ENCODE measurements around the gene HP.
A peak's percentile ranks its signal among the peaks of the same experiment; 100 is the strongest.
"Not testable (repeated sequence)": the region's sequence is repeated elsewhere in the genome, so short reads cannot be mapped to it uniquely, and the experiment has no call there.

Gene HP, protein sequence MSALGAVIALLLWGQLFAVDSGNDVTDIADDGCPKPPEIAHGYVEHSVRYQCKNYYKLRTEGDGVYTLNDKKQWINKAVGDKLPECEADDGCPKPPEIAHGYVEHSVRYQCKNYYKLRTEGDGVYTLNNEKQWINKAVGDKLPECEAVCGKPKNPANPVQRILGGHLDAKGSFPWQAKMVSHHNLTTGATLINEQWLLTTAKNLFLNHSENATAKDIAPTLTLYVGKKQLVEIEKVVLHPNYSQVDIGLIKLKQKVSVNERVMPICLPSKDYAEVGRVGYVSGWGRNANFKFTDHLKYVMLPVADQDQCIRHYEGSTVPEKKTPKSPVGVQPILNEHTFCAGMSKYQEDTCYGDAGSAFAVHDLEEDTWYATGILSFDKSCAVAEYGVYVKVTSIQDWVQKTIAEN

DNA sequence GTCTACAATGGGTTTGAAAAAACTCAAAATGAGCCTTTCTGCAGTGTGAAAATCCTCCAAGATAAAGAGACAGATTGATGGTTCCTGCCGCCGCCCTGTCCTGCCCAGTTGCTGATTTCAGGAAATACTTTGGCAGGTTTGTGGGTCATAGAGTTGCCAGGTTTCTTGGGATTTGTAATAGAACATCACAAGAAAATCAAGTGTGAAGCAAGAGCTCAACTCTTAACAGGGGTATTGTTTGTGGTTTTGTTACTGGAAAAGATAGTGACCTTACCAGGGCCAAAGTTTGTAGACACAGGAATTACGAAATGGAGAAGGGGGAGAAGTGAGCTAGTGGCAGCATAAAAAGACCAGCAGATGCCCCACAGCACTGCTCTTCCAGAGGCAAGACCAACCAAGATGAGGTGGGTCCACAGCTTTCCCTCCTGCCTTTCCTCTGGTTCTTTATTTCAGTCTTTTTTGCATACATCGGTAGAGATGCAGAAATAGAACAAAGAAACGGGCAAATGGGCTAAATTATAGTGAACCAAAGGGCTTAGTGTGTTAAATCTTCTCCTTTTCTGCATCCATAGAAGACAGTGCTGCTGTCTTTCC lies at the start of gene HP:
TSS of gene HP (plus strand) at position 252 of the 594 bp plus-strand sequence. CDS start at position 400, 148 bp downstream.
- DNase-seq = not testable (repeated sequence)

DNA sequence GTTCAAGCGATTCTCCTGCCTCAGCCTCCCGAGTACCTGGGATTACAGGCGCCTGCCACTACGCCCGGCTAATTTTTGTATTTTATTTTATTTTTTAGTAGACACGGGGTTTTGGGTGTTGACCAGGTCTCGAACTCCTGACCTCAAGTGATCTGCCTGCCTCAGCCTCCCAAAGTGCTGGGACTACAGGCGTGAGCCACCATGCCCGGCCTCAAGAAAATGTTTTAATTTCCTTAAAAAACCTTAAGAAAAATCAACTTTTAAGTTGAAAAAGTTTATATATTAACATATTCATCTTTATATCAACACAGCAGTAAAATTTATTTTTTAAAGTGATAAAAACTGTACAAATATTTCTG lies 46.3 kb upstream of the HP start:
- not testable (repeated sequence) for DNase-seq

DNA sequence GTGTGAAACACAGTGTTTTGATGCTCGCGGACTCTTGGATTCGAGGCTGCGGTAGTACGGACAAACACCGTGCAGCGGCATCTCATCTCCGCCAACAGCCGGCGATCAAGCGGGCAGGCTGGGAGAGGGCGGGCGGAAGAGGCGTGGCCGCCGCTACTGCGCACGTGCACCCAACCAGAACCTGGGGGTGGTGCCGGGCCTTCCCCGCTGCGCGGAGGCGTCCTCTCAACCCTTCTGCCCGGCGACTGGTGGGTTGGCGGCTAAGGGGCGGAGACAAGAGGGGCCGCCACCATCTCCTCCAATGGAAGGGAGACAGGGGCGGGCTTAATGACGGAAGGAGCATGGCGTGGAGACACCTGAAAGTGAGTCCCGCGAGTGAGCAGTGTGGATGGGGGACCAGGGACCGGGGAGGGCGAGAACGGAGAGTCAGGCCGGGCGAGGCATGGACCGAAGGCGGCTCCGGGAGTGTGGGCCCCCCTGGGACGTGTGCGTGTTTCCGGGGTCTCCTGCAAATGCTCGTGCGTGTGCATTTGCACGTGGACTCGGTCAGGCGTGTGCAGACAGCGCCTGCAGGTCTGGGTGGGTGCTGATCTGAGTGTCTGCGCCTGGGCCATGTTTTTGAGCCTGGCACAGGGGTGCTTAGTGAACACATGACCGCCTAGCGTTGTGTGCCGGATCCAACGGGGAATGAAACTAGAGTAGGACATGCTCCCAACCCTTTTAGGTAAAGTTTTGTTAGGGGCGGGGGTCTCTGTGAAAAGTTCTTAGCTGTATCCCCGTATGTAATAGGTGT lies 45.7 kb upstream of the HP start, which contains the start of gene DHODH:
TSS of gene DHODH (plus strand) at position 321 of the 793 bp plus-strand sequence. CDS start at position 342, 21 bp downstream.
- peak; percentile 99 for DNase-seq

DNA sequence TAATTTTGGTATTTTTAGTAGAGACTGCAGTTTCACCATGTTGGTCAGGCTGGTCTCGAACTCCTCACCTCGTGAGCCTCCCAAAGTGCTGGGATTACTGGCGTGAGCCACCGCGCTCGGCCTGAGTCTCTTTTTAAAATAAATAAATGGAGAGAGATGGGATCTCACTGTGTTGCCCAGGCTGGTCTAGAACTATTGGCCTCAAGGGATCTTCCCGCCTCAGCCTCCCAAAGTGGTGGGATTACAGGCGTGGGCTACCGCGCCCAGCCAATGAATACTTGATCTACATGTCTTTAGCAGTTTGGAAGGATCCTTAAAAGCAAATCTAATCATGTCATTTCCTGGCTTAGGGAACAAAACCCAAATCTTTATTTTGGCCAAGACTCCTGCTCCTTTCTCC lies 44.5 kb upstream of the HP start:
- DNase-seq = no peak

DNA sequence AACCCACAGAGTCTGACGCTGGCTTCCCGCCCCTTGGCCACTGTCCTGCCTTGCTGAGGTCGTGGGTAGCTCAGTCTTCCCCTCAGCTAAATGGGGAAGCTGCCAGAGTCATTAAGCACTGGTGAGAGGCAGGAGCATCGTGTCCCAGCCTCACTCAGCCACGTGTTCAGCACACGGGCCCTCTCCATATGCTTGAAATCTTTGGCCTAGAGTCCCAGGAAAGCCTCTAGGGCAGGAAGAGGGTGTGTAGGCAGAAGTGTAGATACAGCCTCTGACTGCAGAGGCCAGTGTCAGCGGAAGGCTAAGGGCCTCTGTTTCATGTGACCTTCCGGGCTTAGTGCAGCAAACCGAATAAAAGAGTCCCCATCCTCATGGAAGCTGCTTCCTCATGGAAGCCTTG lies 41.7 kb upstream of the HP start:
- no peak for DNase-seq

DNA sequence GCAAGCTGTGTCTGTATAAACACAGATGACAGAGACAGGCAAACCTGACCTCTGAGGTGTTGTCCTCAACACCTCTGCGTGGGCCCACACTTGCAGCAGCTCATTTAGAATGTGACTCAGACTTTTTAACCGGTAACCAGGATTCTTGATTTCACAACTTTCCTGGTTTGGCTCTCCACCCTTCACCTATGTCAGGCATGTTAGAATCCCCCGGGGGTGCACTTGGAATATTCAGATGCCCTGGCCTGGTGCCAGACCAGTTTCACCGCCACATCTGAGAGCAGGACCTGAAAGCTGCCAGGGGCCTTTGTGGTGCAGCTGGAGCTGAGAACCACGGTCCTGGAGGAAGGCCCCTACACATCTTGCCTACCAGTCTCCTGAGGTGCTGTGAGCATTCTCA lies 40.9 kb upstream of the HP start:
- peak; percentile 25 for DNase-seq

DNA sequence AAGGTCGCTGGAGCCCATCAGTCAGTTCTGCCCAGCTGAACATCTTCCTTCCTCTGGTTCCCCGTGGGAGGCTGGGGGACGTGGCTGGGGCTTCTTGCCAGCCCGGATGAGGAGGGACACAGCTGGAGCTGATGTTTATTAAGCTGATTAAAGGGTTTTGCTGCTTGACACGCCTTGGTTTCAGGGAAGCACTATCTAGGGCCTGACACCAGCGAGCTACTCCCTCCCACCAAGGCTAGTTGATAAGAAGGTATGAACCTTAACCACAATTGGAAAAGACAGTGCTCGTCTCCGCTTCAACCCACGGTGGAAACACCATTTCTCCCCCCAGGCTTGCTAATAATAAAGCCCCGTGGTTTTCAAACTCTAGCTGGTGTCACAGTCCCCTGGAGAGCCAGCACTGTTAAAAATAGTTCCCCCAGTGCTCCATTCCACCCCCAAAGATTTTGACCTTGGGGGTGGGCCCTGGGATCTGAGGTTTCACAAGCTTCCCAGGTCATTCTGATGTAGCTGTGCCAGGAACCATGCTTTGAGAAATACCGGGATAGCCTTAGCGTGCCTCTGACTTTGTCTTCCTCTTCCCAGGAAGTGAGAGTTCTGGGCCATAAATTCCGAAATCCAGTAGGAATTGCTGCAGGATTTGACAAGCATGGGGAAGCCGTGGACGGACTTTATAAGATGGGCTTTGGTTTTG lies 40.3 kb upstream of the HP start:
- DNase-seq = peak; percentile 10

DNA sequence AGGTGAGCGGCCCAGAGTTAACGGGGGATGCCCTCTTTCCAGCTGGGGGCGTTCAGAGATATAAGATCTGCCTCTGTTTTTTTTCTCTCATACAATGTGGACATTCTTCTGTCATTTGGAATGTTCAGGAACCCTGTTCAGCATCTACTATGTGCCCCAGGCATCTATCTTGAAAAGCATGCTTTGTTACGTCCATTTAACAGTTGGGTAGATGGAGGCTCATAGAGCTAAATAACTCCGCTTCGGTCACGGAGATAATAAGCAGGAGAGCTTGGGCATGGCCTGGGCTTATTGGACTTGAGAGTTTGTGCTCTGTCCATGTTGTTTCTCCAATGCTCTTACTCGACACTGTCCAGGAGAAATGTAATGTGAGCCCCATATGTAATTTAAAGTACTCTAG lies 39.6 kb upstream of the HP start:
- DNase-seq = no peak

DNA sequence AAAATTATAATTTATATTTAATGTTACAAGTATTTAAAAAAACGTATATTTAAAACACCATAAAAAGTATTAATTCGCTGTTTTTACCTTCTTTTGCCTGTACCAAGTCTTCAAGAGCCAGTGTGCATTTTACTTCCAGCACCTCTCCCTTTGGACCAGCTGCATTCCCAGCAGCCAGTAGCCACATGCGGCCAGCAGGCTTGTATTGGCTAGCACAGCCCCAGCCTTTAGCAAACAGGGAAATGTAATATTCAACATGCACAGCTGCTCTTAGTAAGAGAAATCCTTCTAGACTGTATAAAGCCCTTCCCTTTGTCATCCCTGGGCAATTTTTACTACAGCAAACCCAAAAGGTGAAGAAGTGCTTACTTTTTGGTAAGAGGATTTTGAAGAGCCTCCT lies 39.2 kb upstream of the HP start:
- DNase-seq = no peak

DNA sequence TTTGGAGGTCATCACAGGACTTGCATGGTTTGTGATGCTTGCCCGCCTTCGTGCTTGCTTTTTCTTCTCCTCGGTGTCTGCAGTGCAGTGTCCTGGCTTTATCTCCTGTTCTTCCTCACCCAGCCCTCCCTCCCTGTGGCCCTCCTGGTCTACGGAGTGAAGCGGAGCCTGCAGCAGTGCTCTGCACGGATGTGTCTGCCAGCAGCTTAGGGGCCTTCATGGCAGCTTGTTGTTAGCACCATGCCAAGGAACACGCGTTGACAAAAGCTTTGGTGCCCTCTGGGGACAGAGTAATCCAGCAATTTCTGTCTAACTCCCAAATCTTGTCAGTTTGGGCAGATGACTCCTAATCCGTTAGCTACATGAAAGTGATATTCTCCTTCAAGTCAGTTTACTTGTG lies 35.8 kb upstream of the HP start:
- no peak for DNase-seq

DNA sequence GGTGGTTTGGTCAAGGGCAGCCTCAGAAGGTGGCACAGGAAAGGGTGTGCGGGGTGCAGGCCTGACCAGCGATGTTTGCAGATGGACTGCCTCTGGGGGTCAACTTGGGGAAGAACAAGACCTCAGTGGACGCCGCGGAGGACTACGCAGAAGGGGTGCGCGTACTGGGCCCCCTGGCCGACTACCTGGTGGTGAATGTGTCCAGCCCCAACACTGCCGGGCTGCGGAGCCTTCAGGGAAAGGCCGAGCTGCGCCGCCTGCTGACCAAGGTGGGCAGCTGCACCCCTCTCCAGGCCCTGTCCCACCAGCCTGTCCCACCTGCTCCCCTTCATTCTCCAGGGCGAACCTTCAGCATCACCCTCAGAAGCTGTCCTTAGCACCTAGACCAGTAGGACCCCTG lies 33.3 kb upstream of the HP start:
- no peak for DNase-seq

DNA sequence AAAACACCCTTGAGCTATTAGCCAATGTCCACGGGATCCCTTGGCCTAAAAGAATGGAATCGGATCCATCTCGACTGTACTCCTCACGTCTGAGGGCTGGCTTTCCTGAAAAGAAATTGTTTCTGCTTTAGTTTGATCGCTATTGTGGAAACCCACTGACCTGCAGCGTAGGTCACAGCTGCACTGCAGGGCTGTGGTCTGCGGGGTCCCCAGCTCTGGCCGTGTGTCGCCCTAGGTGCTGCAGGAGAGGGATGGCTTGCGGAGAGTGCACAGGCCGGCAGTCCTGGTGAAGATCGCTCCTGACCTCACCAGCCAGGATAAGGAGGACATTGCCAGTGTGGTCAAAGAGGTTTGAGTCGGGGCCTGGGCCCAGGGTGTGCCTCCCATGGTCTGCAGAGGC lies 32.2 kb upstream of the HP start:
- DNase-seq = no peak

DNA sequence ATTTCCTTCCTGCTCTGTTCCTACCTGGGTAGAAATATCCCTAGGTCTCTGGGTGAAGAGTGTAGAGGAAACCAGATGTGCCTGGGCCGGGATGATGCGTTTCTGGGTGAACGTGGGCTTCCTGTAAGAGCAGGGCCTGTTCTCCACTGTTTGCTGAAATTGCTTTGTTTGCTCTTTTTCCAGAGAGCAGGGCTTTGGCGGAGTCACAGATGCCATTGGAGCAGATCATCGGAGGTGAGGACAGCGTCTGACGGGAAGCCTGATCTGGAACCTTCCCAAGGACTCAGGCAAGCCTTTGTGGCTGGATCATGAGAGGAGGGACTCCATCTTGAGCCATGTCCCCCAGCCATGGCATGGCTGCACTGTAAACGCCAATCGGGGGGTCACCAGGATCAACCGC lies 30.3 kb upstream of the HP start:
- DNase-seq = no peak

DNA sequence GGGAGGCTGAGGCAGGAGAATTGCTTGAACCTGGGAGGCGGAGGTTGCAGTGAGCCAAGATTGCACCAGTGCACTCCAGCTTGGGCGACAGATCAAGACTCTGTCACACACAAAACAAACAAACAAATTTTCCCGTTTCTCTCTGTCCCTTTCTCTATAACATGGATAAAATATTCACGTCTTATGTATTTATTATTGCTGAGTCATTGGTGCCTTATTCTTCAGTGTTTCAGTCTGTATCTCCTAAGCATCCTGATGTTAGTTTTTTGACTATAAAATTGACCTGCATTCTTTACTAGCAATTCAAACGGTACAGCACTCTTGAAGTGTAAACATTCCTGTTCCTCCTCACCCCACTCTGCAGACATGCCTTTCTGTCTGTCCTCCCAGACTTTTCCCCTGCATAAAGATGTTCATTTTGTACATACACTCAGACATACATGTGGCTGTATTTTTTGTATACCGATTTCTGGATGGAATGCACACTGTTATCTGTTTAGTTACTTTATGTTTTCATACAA lies 29.4 kb upstream of the HP start:
- DNase-seq = no peak

DNA sequence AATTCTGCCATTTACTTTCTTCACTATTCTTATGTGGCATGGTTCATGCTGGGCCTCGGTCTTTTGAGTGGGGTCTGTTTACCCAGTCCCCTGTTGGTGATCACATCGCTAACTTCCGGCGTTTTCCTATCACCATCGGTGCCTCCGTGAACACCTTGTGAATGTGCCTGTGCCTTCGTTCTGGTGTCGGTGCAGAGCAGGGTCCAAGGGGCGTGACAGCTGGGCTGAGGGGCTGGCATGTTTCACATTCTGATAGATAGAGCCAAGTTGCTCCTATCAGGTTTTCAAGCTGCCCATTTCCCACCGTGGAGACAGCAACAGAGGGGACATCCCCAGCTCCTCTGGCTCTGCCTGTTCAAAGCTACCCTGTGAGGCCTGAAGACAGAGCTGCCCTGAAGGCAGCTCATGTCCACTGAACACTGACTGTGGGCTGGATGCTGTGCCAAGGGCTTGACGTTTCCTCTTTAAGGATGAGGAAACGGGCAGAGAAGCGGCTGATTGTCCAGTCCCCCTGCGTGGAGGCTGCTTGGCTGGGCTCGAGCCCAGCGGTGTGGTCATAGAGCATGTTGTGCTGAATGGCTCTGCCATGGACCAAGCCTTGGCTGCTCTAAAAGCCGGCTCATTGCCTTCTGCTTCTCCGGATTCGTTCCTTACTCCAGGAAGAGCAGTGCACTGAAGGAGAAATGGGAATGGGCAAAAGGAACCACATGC lies 28.7 kb upstream of the HP start:
- DNase-seq = no peak

DNA sequence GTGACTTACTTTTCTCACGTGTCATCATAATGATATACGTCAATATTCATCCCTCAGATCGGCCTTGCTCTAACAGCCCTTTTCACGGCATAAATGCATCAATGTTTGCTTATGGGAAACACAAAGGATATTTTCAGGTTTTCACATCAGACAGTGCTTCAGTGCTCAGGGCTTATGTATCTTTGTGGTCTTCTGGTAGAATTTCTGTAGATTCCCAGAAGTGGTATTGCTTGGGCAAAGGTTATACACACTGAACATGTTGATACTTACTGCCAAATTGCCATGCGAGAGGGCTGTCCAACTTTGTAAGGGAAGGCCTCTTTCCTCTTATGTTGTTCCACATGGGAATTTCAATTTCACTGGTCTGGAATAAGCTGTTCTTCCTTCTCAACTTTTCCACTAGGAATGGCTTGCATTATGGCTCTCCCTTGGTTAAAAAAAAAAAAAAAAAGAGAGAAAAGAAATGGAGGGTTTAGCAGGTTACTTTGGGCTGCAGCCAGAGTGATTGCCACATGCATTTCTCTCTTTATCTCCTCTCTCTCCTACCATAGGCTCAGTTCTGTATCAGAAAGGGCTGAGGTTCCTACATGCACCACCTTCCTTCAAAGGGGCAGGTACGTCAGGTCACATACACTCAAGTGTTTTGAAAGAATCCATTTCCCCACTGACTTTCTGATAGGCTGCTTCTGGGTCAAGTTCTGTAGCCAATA lies 26.5 kb upstream of the HP start:
- DNase-seq = no peak

DNA sequence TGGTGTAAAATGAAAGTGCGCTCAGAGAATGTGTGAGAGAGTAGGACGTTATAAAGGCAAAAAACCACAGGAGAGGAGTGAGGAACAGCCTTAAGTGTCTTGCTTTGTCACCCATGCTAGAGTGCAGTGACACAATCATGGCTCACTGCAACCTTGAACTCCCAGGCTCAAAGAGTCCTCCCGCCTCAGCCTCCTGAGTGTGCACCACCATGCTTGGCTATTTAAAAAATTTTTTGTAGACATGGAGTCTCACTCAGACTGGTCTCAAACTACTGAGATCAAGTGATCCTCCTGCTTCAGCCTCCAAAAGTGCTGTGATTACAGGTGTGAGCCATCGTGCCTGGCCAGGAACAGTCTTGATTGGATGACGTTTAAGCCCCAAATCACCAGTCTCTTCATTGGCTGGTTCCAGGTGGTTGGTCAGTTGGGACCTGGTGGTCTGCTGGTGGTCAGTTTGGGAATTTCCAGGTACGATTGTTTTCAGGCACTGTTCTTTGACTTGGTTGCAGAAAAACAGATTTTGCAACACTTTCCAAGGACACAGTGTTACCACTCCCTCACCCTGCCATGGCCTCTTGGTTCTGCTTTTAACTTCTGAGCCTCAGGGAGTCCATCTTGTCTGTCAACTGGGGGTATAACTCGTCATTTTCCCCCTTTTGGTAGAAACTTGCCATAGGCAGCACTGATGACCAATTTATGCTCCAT lies 24.6 kb upstream of the HP start:
- no peak for DNase-seq

DNA sequence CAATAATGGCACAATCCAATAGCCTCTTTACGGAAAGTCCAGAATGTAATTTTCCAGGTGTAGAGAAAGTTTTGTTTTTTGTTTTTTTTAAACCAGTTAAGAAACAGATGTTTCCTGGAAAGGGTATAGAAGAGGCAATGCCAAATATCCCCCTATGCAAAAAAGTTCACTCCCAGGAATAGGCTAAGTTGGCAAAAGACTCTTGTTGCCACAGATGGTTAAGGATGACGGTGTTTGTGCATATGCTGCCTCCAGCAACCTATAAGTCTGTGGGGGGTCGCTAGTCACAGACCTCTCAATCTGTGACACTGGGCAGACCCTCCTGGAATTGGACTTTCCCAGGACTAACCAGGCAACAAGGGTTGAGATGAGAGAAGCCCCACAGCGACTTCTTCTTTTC lies 20.9 kb upstream of the HP start:
- DNase-seq = no peak

DNA sequence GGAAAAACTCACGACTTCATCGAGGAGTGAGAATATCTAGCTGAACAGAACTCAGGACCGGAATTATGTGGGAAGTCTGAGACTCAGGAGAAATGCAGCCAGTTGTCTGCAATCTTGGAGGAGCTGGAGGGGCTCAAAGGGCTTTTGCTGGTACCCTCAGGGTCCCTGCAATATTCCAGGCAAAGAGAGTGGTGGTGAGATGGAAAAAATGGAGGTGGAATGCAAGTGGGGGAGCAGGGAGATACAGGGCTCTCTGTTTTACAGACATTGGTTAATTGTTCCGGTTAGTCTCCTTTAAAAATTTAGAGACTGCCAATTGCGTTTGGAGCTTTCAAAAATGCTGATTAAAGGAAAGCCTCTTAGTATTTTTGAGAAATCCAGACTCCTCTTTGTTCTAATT lies 18.2 kb upstream of the HP start:
- no peak for DNase-seq

DNA sequence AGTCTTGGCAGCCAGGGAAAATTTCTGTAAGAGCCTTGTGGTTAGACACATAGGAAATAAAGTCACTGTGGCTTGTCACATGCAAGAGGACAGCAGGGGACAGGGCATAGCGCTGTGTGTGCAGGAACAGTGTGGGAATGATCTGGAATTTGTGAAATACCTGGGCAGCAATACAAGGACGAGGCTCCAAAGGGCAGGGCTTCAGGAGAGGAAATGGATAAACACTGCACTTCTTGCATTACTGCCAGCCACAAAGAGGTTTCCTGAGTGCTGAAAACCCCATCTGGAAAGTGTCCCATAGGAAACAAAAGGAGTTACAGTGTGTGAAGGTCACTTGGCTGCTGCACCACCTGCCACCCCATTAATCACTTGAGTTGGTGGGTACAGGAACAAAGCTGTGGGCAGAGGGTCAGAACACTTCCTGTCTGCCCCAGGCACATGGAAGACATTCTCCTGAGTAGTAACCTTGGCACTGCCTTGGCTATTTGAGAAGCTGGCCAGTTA lies 12.1 kb upstream of the HP start:
- DNase-seq = no peak

DNA sequence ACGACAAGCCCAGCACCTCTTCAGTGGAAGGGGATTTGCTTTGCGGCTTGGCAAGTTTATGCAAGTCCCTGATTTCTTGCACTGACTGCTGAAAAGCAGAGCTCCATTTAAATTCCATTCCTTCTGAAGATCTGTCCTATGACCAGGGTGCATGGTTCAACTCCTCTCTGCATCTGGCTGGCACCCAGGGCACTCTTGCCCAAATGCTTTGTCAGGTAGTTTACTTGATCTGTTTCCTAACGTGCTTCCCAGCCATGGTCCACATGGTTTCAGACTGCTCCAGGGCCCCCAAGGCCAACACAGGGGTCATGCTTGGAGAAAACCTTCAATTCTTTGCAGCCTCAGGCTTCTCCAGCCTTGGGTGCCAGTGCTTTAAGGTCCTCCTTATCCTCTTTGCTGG lies 11.2 kb upstream of the HP start:
- DNase-seq = no peak
